LNCAP (cell line): ENCODE measurements around the gene PCDH15.

Source experiments
- CTCF ChIP-seq: fragments of 450-650 bp; IDR thresholded peaks from 2 replicates; pipeline ENCODE4 v1.5.1; 2017; ENCODE audit warnings: mild to moderate bottlenecking

PCDH15 gene

GRCh38 chr10:53978301-53978700 lies 822.7 kb downstream of the PCDH15 start:
- no peak for TF ChIP-seq CTCF

GRCh38 chr10:53977267-53977666 lies 823.8 kb downstream of the PCDH15 start:
- no peak for TF ChIP-seq CTCF

GRCh38 chr10:53957401-53957800 lies 843.6 kb downstream of the PCDH15 start:
- TF ChIP-seq CTCF: no peak

GRCh38 chr10:53955091-53955490 lies 845.9 kb downstream of the PCDH15 start:
- TF ChIP-seq CTCF: no peak

- no peak for TF ChIP-seq CTCF
Observed at GRCh38 chr10:53952698-53953630, 848.1 kb downstream of the PCDH15 start.

- TF ChIP-seq CTCF: no peak
Observed at GRCh38 chr10:53939654-53940053, 861.4 kb downstream of the PCDH15 start.

GRCh38 chr10:53930648-53931047 lies 870.4 kb downstream of the PCDH15 start:
- TF ChIP-seq CTCF: no peak
